GM21526 (cell line): ENCODE data around the gene GHRL.
A peak's percentile ranks its signal among the peaks of the same experiment; 100 is the strongest.

Experiments
- ATAC-seq: cut with Tn5 transposase; IDR thresholded peaks from one replicate; pipeline ENCODE4 v1.9.1; 2021; ENCODE audit warnings: moderate library complexity; ENCODE audit not compliant: unreplicated experiment, low FRiP score

The GHRL gene

GRCh38 chr3:10328460-10329071, 35.8 kb upstream of the GHRL start:
- no peak for ATAC-seq

- ATAC-seq, result no peak
Measured at GRCh38 chr3:10327592-10327991, 34.8 kb upstream of the GHRL start.

GRCh38 chr3:10322352-10322710, 29.6 kb upstream of the GHRL start:
- ATAC-seq, result peak; percentile 43

- ATAC-seq, result no peak
Measured at GRCh38 chr3:10321630-10322351, 29.0 kb upstream of the GHRL start.

- ATAC-seq, result no peak
Measured at GRCh38 chr3:10320320-10320677, 27.6 kb upstream of the GHRL start.

- no peak for ATAC-seq
Measured at GRCh38 chr3:10319804-10320203, 27.1 kb upstream of the GHRL start.

- no peak for ATAC-seq
Measured at GRCh38 chr3:10319251-10319650, 26.5 kb upstream of the GHRL start.

GRCh38 chr3:10317961-10318350, 25.2 kb upstream of the GHRL start:
- ATAC-seq, result no peak

- ATAC-seq, result no peak
Measured at GRCh38 chr3:10317311-10317960, 24.7 kb upstream of the GHRL start.

GRCh38 chr3:10315771-10316344, 23.1 kb upstream of the GHRL start:
- ATAC-seq, result no peak

- no peak for ATAC-seq
Measured at GRCh38 chr3:10315101-10315500, 22.4 kb upstream of the GHRL start.

- no peak for ATAC-seq
Measured at GRCh38 chr3:10312861-10313260, 20.1 kb upstream of the GHRL start.

GRCh38 chr3:10312391-10312790, 19.6 kb upstream of the GHRL start:
- no peak for ATAC-seq

GRCh38 chr3:10311710-10312109, 19.0 kb upstream of the GHRL start:
- no peak for ATAC-seq

GRCh38 chr3:10310578-10310977, 17.8 kb upstream of the GHRL start:
- ATAC-seq, result no peak

- no peak for ATAC-seq
Measured at GRCh38 chr3:10309736-10310135, 17.0 kb upstream of the GHRL start.

GRCh38 chr3:10308678-10309077, 15.9 kb upstream of the GHRL start:
- ATAC-seq, result no peak

GRCh38 chr3:10306156-10306555, 13.4 kb upstream of the GHRL start:
- no peak for ATAC-seq

GRCh38 chr3:10305331-10305902, 12.7 kb upstream of the GHRL start:
- no peak for ATAC-seq

- ATAC-seq, result no peak
Measured at GRCh38 chr3:10304905-10305304, 12.2 kb upstream of the GHRL start.

- no peak for ATAC-seq
Measured at GRCh38 chr3:10303785-10304184, 11.0 kb upstream of the GHRL start.
